CD4-positive, alpha-beta T cell (primary cell): ENCODE measurements around the gene USP3. TPM values are rescaled to one million over a fixed set of nuclear protein-coding genes. Genes with fewer than 3 reads are reported as not detected.

ENCODE experiments used
- ATAC-seq: fragments of 200-7000 bp; cut with Tn5 transposase; one replicate; pipeline ENCODE4 v1.10.0; 2022; ENCODE audit warnings: mild to moderate bottlenecking; ENCODE audit not compliant: poor library complexity
- CTCF ChIA-PET: fragments of 350-600 bp; sonication (Branson Sonifier 250); formaldehyde crosslinking; loops from one replicate; lab custom pipeline; 2021; ENCODE audit warnings: antibody characterized with exemption, inconsistent platforms; lab: Charles Lee
- POLR2A ChIA-PET: fragments of 350-600 bp; sonication (Branson Sonifier 250); formaldehyde crosslinking; loops from one replicate; lab custom pipeline; 2021; ENCODE audit warnings: antibody characterized with exemption, inconsistent platforms; lab: Charles Lee
- DNase-seq, 14 experiments: peaks; one replicate each; pipeline ENCODE4 v3.0.0-alpha.2; 2013 to 2020; ENCODE audit warnings: mixed read lengths in 2 of 14
- H3K27ac ChIP-seq, 2 donors: one replicate each; pipeline versions ENCODE4 v1.5.1 to v1.7.0; 2013; ENCODE audit warnings: low read length in 2 of 2, low read depth in 1 of 2, mild to moderate bottlenecking in 1 of 2
- H3K27me3 ChIP-seq, 2 experiments: 1 replicate in 1 of 2; 2 replicates in 1 of 2; pipeline versions ENCODE4 v1.6.1 to v1.7.0; 2013; ENCODE audit warnings: low read length in 2 of 2, control low read depth in 1 of 2, mild to moderate bottlenecking in 1 of 2, moderate library complexity in 1 of 2; ENCODE audit not compliant: insufficient read depth in 2 of 2, control insufficient read depth in 1 of 2
- H3K36me3 ChIP-seq: one replicate; pipeline ENCODE4 v1.6.1; 2013; ENCODE audit warnings: low read length, control low read depth; ENCODE audit not compliant: insufficient read depth
- H3K4me1 ChIP-seq: one replicate; pipeline ENCODE4 v1.6.1; 2013; ENCODE audit warnings: low read length, control low read depth; ENCODE audit not compliant: insufficient read depth
- H3K4me3 ChIP-seq: one replicate; pipeline ENCODE4 v1.5.1; 2013; ENCODE audit warnings: mild to moderate bottlenecking, low read length, moderate library complexity
- H3K9me3 ChIP-seq, 2 experiments: 1 replicate in 1 of 2; 2 replicates in 1 of 2; pipeline versions ENCODE4 v1.6.1 to v1.7.0; 2013; ENCODE audit warnings: low read length in 2 of 2, mild to moderate bottlenecking in 2 of 2, control low read depth in 1 of 2, moderate library complexity in 1 of 2; ENCODE audit not compliant: control insufficient read depth in 1 of 2, insufficient read depth in 1 of 2
- H3K27ac Mint-ChIP-seq: one replicate; pipeline ENCODE4 v1.8.0; 2020; ENCODE audit warnings: mixed read lengths
- H3K27me3 Mint-ChIP-seq: one replicate; pipeline ENCODE4 v1.8.0; 2021; ENCODE audit warnings: mixed read lengths
- H3K36me3 Mint-ChIP-seq: one replicate; pipeline ENCODE4 v1.8.0; 2021; ENCODE audit warnings: low read depth, mixed read lengths
- H3K4me1 Mint-ChIP-seq: one replicate; pipeline ENCODE4 v1.8.0; 2021; ENCODE audit warnings: low read depth, mixed read lengths
- H3K4me3 Mint-ChIP-seq: one replicate; pipeline ENCODE4 v1.8.0; 2020; ENCODE audit warnings: mild to moderate bottlenecking, mixed read lengths
- H3K9me3 Mint-ChIP-seq: one replicate; pipeline ENCODE4 v1.8.0; 2020; ENCODE audit warnings: mixed read lengths
- intact Hi-C, 2 experiments: fragments of 100-400 bp; cut with DNase I in 1 of 2; cut with micrococcal nuclease in 1 of 2; formaldehyde crosslinking; loops; one replicate each; pipeline versions ENCODE4 v1.15.1 to v1.9.0; 2023 to 2025; cut with DNase I, micrococcal nuclease
- total RNA-seq, 174 experiments: library from RNA in 2 of 174; stranded (reverse) in 2 of 174; gene quantifications; one replicate each; pipeline ENCODE4 v1.2.3 and lab custom pipeline; 2021 to 2026
- TF ChIP-seq, protein P1 (sequence below): fragments of 200-600 bp; IDR thresholded peaks from one replicate; pipeline ENCODE4 v1.8.0; 2022; ENCODE audit warnings: antibody characterized with exemption, mild to moderate bottlenecking

The USP3 gene
- total RNA-seq, 2 experiments from 2014 or later = 280 to 282 TPM

GRCh38 chr15:63545520-63545919 lies 41.1 kb downstream of the USP3 start:
- no peak overlapping the region for H3K27ac ChIP-seq
- DNase-seq (no peak), ATAC-seq (no peak)
- no peak overlapping the region for H3K4me3 ChIP-seq
- TF ChIP-seq, protein P1, sequence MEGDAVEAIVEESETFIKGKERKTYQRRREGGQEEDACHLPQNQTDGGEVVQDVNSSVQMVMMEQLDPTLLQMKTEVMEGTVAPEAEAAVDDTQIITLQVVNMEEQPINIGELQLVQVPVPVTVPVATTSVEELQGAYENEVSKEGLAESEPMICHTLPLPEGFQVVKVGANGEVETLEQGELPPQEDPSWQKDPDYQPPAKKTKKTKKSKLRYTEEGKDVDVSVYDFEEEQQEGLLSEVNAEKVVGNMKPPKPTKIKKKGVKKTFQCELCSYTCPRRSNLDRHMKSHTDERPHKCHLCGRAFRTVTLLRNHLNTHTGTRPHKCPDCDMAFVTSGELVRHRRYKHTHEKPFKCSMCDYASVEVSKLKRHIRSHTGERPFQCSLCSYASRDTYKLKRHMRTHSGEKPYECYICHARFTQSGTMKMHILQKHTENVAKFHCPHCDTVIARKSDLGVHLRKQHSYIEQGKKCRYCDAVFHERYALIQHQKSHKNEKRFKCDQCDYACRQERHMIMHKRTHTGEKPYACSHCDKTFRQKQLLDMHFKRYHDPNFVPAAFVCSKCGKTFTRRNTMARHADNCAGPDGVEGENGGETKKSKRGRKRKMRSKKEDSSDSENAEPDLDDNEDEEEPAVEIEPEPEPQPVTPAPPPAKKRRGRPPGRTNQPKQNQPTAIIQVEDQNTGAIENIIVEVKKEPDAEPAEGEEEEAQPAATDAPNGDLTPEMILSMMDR = no peak
- peaks cover 75% of the 10 kb centered on the region for H3K4me1 Mint-ChIP-seq
- no peaks in the 10 kb centered on the region for H3K27me3 Mint-ChIP-seq
- H3K36me3 Mint-ChIP-seq = peaks cover 72% of the 10 kb centered on the region
- H3K27ac Mint-ChIP-seq = peak overlapping the region; percentile 36
- no peaks in the 10 kb centered on the region for H3K9me3 ChIP-seq
- CTCF ChIA-PET = interaction anchor here (1.0 to 1.9 kb wide), 10 partner anchors 8 to 79 kb away, joined by 3 to 8 read pairs (median 4); no protein-coding TSS in a partner anchor
- POLR2A ChIA-PET = interaction anchor here (0.7 to 2.0 kb wide), 7 partner anchors 8 to 66 kb away, joined by 3 to 10 read pairs (median 3); no protein-coding TSS in a partner anchor
- H3K4me1 ChIP-seq = peaks cover 6% of the 10 kb centered on the region
- H3K27me3 ChIP-seq = no peaks in the 10 kb centered on the region
- intact Hi-C loops = no loop called here
- no peaks in the 10 kb centered on the region for H3K9me3 Mint-ChIP-seq
- H3K36me3 ChIP-seq = peaks cover 28% of the 10 kb centered on the region
- no peak overlapping the region for H3K4me3 Mint-ChIP-seq

DNA sequence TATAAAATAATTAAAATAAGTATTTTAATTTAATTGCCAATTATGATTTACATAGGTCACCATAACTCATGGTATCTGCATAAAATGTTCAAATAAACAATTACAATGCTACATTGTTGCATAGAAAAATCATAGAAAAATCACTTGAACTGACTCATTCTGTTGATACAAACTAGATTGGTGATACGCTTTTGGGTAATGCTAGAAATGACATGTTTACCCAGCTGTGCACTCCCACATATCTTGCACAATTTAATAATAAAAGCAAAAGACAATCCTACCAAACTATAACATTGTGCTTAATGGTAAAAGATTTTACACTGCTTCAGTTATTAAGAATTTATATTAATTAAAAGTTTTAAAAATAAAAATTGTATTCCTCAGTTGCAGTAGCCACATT lies 47.0 kb downstream of the USP3 start:
- peaks cover 68% of the 10 kb centered on the region for H3K36me3 Mint-ChIP-seq
- ChIA-PET POLR2A (interaction anchor here (0.8 to 3.1 kb wide), 3 partner anchors 45 to 281 kb away, joined by 3 to 21 read pairs (median 4); partner anchors contain the start of gene USP3), CTCF (interaction anchor here (0.8 to 3.2 kb wide), 5 partner anchors 16 to 89 kb away, joined by 3 to 12 read pairs (median 4); no protein-coding TSS in a partner anchor)
- no peak overlapping the region for H3K4me3 ChIP-seq
- H3K4me1 Mint-ChIP-seq = peaks cover 71% of the 10 kb centered on the region
- peaks cover 3% of the 10 kb centered on the region for H3K4me1 ChIP-seq
- ATAC-seq (no peak), DNase-seq (no peak)
- H3K9me3 Mint-ChIP-seq = no peaks in the 10 kb centered on the region
- no peak overlapping the region for H3K4me3 Mint-ChIP-seq
- TF ChIP-seq, protein P1 = no peak
- intact Hi-C loops = loop anchor here (5.0 kb wide), 2 partner anchors 44 to 84 kb away; no protein-coding TSS in a partner anchor
- no peak overlapping the region for H3K27ac Mint-ChIP-seq
- peaks cover 34% of the 10 kb centered on the region for H3K36me3 ChIP-seq
- H3K9me3 ChIP-seq = no peaks in the 10 kb centered on the region
- H3K27me3 Mint-ChIP-seq = no peaks in the 10 kb centered on the region
- no peaks in the 10 kb centered on the region for H3K27me3 ChIP-seq
- no peak overlapping the region for H3K27ac ChIP-seq

- Histone ChIP-seq H3K9me3 (no peaks in the 10 kb centered on the region), H3K4me3 (no peak overlapping the region), H3K36me3 (peaks cover 47% of the 10 kb centered on the region), H3K27me3 (no peaks in the 10 kb centered on the region), H3K27ac (no peak overlapping the region), H3K4me1 (no peaks in the 10 kb centered on the region)
- Mint-ChIP-seq H3K4me3 (no peak overlapping the region), H3K9me3 (no peaks in the 10 kb centered on the region), H3K27ac (peak overlapping the region; percentile 67), H3K27me3 (no peaks in the 10 kb centered on the region), H3K36me3 (peaks cover 76% of the 10 kb centered on the region), H3K4me1 (peaks cover 68% of the 10 kb centered on the region)
- intact Hi-C loops = loop anchor here (5.0 kb wide), 2 partner anchors 46 to 86 kb away; no protein-coding TSS in a partner anchor
- TF ChIP-seq, protein P1 = no peak
- CTCF ChIA-PET = interaction anchor here (1.0 to 1.9 kb wide), 6 partner anchors 8 to 87 kb away, joined by 3 to 22 read pairs (median 4); no protein-coding TSS in a partner anchor
- DNase-seq = peak in 1 of 14 experiments; percentile 27
- ATAC-seq = peak; percentile 51
- POLR2A ChIA-PET = interaction anchor here (0.6 to 2.1 kb wide), 12 partner anchors 9 to 111 kb away, joined by 3 to 10 read pairs (median 3); partner anchors contain the start of gene USP3
These were observed 49.0 kb downstream of the USP3 start for GRCh38 chr15:63553388-63553791.
